Stimulated activated CD4-positive, alpha-beta T cell treated with anti-CD3 and anti-CD28 coated beads, Interleukin-1b, Interleukin-23, amount 100 ng/mL, for 1 hour (primary cell): ENCODE data around the gene DPP10.

Source experiments
- DNase-seq, 2 donors: peaks; one replicate each; pipeline ENCODE4 v3.0.0-alpha.2; 2020; ENCODE audit warnings: low read depth in 2 of 2

DPP10 gene

GRCh38 chr2:114598329-114598728, 155.9 kb downstream of the DPP10 start:
- DNase-seq, result no peak

- DNase-seq, result no peak
Observed at GRCh38 chr2:114609203-114609602, 166.8 kb downstream of the DPP10 start.

- no peak for DNase-seq
Observed at GRCh38 chr2:114609801-114610200, 167.4 kb downstream of the DPP10 start.

GRCh38 chr2:114610677-114611076, 168.2 kb downstream of the DPP10 start:
- no peak for DNase-seq

- no peak for DNase-seq
Observed at GRCh38 chr2:114614592-114614991, 172.2 kb downstream of the DPP10 start.

- DNase-seq, result no peak
Observed at GRCh38 chr2:114628481-114628880, 186.0 kb downstream of the DPP10 start.

- DNase-seq, result no peak
Observed at GRCh38 chr2:114631146-114631545, 188.7 kb downstream of the DPP10 start.

- DNase-seq, result no peak
Observed at GRCh38 chr2:114642166-114642770, 199.8 kb downstream of the DPP10 start.

- no peak for DNase-seq
Observed at GRCh38 chr2:114642988-114643553, 200.6 kb downstream of the DPP10 start.

- no peak for DNase-seq
Observed at GRCh38 chr2:114651933-114652332, 209.5 kb downstream of the DPP10 start.

GRCh38 chr2:114659880-114660279, 217.4 kb downstream of the DPP10 start:
- DNase-seq, result no peak

- DNase-seq, result no peak
Observed at GRCh38 chr2:114661971-114662939, 219.8 kb downstream of the DPP10 start.

GRCh38 chr2:114668415-114668814, 226.0 kb downstream of the DPP10 start:
- DNase-seq, result no peak

- DNase-seq, result no peak
Observed at GRCh38 chr2:114683251-114683650, 240.8 kb downstream of the DPP10 start.

GRCh38 chr2:114684403-114684802, 242.0 kb downstream of the DPP10 start:
- no peak for DNase-seq

- DNase-seq, result no peak
Observed at GRCh38 chr2:114685102-114685501, 242.7 kb downstream of the DPP10 start.

GRCh38 chr2:114688241-114688640, 245.8 kb downstream of the DPP10 start:
- DNase-seq, result no peak

GRCh38 chr2:114698520-114698919, 256.1 kb downstream of the DPP10 start:
- DNase-seq, result no peak

- DNase-seq, result no peak
Observed at GRCh38 chr2:114699423-114699944, 257.0 kb downstream of the DPP10 start.

GRCh38 chr2:114700440-114700839, 258.0 kb downstream of the DPP10 start:
- no peak for DNase-seq

GRCh38 chr2:114709936-114710850, 267.8 kb downstream of the DPP10 start:
- no peak for DNase-seq
